ENCODE measurements around the gene PREX1. TPM values are rescaled to one million over a fixed set of nuclear protein-coding genes. Genes with fewer than 3 reads are reported as not detected.

PREX1 gene
- total RNA-seq, 2 donors from 2014 or later = 7.4 to 37.9 TPM

- intact Hi-C loops (cut with DNase I) = no loop called here
- no peak for DNase-seq (ENCODE audit: low spot score)
- peak overlapping the region in 1 of 2 donors; percentile 23 for H3K27ac ChIP-seq
- H3K36me3 ChIP-seq = no peaks in the 10 kb centered on the region
- no peaks in the 10 kb centered on the region for H3K27me3 ChIP-seq (replicated peaks; ENCODE audit: insufficient read depth)
- H3K4me3 ChIP-seq = no peak overlapping the region
- 73% methylated on average over 12 of the region's 12 CpGs for WGBS
- TF ChIP-seq POLR2AphosphoS5 (IDR thresholded peaks at IDR 0.05) (no peak), POLR2A (IDR thresholded peaks at IDR 0.05) (no peak)
- TF ChIP-seq, protein P1, sequence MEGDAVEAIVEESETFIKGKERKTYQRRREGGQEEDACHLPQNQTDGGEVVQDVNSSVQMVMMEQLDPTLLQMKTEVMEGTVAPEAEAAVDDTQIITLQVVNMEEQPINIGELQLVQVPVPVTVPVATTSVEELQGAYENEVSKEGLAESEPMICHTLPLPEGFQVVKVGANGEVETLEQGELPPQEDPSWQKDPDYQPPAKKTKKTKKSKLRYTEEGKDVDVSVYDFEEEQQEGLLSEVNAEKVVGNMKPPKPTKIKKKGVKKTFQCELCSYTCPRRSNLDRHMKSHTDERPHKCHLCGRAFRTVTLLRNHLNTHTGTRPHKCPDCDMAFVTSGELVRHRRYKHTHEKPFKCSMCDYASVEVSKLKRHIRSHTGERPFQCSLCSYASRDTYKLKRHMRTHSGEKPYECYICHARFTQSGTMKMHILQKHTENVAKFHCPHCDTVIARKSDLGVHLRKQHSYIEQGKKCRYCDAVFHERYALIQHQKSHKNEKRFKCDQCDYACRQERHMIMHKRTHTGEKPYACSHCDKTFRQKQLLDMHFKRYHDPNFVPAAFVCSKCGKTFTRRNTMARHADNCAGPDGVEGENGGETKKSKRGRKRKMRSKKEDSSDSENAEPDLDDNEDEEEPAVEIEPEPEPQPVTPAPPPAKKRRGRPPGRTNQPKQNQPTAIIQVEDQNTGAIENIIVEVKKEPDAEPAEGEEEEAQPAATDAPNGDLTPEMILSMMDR (IDR thresholded peaks at IDR 0.05) = no peak
- H3K4me1 ChIP-seq (replicated peaks) = no peaks in the 10 kb centered on the region
- H3K9me3 ChIP-seq = no peaks in the 10 kb centered on the region
Measured at GRCh38 chr20:48706710-48707365, 121.0 kb downstream of the PREX1 start.

DNA sequence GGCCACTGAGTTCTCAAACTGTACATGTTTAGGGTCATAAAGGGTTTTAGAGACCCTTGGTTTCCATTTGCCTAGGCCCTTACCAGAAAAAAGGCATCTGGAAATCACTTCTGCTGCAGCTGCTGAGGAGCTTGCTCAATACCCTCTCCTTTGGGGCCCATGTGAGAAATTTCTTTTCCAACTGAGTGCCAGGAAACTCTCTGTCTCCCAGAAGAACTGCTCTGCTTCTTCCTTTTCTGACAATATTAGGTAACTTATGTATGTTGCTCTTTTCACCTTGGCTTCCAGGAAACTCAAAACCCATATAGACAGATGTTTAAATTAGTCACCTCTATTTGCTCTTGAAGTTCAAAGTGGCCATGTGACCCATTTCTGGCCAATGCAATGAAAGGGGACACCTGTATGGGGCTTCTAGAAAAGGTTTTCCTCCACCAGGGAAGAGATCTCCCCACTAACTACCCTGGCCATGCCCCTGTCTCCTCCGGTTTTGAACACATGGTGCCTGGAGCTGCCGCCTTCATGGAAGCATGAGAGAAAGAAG, 121.6 kb downstream of the PREX1 start:
- no peaks in the 10 kb centered on the region for H3K4me1 ChIP-seq (replicated peaks)
- H3K36me3 ChIP-seq = no peaks in the 10 kb centered on the region
- H3K27ac ChIP-seq = no peak overlapping the region
- 97% methylated on average over 2 of the region's 2 CpGs for WGBS
- no peaks in the 10 kb centered on the region for H3K27me3 ChIP-seq (replicated peaks; ENCODE audit: insufficient read depth)
- no peak overlapping the region for H3K4me3 ChIP-seq
- DNase-seq (ENCODE audit: low spot score) = no peak
- no peaks in the 10 kb centered on the region for H3K9me3 ChIP-seq
- intact Hi-C loops (cut with DNase I) = no loop called here
- TF ChIP-seq POLR2A (IDR thresholded peaks at IDR 0.05) (no peak), POLR2AphosphoS5 (IDR thresholded peaks at IDR 0.05) (no peak)
- TF ChIP-seq, protein P1 (IDR thresholded peaks at IDR 0.05) = no peak

GRCh38 chr20:48705240-48706115, 122.3 kb downstream of the PREX1 start:
- DNase-seq (ENCODE audit: low spot score) = no peak
- TF ChIP-seq POLR2A (IDR thresholded peaks at IDR 0.05) = no peak
- TF ChIP-seq, protein P1 (IDR thresholded peaks at IDR 0.05) = no peak
- no peak for TF ChIP-seq POLR2AphosphoS5 (IDR thresholded peaks at IDR 0.05)
- Histone ChIP-seq H3K9me3 (no peaks in the 10 kb centered on the region), H3K4me1 (replicated peaks) (no peaks in the 10 kb centered on the region), H3K36me3 (no peaks in the 10 kb centered on the region), H3K27me3 (replicated peaks; ENCODE audit: insufficient read depth) (no peaks in the 10 kb centered on the region), H3K27ac (no peak overlapping the region), H3K4me3 (no peak overlapping the region)
- intact Hi-C loops (cut with DNase I) = no loop called here
- 40% methylated on average over 8 of the region's 8 CpGs for WGBS

DNA sequence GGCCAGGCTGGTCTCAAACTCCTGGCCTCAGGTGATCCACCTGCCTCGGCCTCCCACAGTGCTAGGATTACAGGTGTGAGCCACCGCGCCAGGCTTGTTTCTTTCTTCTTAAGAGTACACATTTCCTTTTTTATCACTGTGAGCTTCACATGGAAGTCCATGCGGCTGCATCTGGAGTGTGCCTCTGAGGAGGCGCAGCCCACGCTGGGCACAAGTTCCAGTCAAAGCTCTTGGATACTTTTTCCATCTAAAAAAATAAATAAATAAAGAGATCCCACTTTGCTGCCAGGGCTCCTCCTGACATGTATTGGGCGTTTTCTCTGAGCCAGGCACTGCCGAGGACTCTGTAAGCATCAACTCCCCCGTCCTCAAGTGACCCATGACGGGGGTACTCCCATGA, 123.0 kb downstream of the PREX1 start:
- no peaks in the 10 kb centered on the region for H3K4me1 ChIP-seq (replicated peaks)
- intact Hi-C loops (cut with DNase I) = no loop called here
- TF ChIP-seq POLR2AphosphoS5 (IDR thresholded peaks at IDR 0.05) (no peak), POLR2A (IDR thresholded peaks at IDR 0.05) (no peak)
- TF ChIP-seq, protein P1 (IDR thresholded peaks at IDR 0.05) = no peak

More for the DNA sequence above, 123.0 kb downstream of the PREX1 start:
- WGBS = 76% methylated on average over 10 of the region's 10 CpGs
- no peaks in the 10 kb centered on the region for H3K27me3 ChIP-seq (replicated peaks; ENCODE audit: insufficient read depth)
- H3K36me3 ChIP-seq = no peaks in the 10 kb centered on the region
- no peak overlapping the region for H3K4me3 ChIP-seq
- H3K27ac ChIP-seq = no peak overlapping the region
- no peak for DNase-seq (ENCODE audit: low spot score)
- H3K9me3 ChIP-seq = no peaks in the 10 kb centered on the region

Data from prostate gland (tissue), 2 donors.